HepG2 (cell line): ENCODE data around the gene BEST2. TPM values are rescaled to one million over a fixed set of nuclear protein-coding genes. Genes with fewer than 3 reads are reported as not detected.

ENCODE experiments used
- ETV5 ChIP-seq: IDR thresholded peaks from 2 replicates; pipeline ENCODE4 v1.6.1; 2018; ENCODE audit warnings: missing biosample characterization, missing genetic modification reagents, inconsistent platforms, borderline replicate concordance
- GATAD2A ChIP-seq: IDR thresholded peaks from 2 replicates; pipeline ENCODE4 v1.6.1; 2016
- HNRNPL ChIP-seq: fragments of 200-400 bp; formaldehyde crosslinking; IDR thresholded peaks from 2 replicates; pipeline ENCODE4 v1.6.1; 2017; ENCODE audit warnings: mild to moderate bottlenecking, low read depth, low read length
- HNRNPLL ChIP-seq: fragments of 200-400 bp; formaldehyde crosslinking; IDR thresholded peaks from 2 replicates; pipeline ENCODE4 v1.6.1; 2017; ENCODE audit warnings: mild to moderate bottlenecking, low read depth, low read length; ENCODE audit not compliant: poor library complexity, severe bottlenecking
- HOXA3 ChIP-seq: sonication (generic); formaldehyde crosslinking; IDR thresholded peaks from 2 replicates; pipeline ENCODE4 v1.5.0; 2020; ENCODE audit warnings: missing genetic modification reagents
- IRF1 ChIP-seq: sonication (generic); formaldehyde crosslinking; IDR thresholded peaks from 2 replicates; pipeline ENCODE4 v1.4.0; 2020; ENCODE audit warnings: low read depth, mild to moderate bottlenecking, missing genetic modification reagents
- KDM2A ChIP-seq: sonication (generic); formaldehyde crosslinking; IDR thresholded peaks from 2 replicates; pipeline ENCODE4 v1.4.0; 2020; ENCODE audit warnings: low read depth, missing genetic modification reagents, borderline replicate concordance
- MLX ChIP-seq: IDR thresholded peaks from 2 replicates; pipeline ENCODE4 v1.6.1; 2016
- MTF2 ChIP-seq: sonication (generic); formaldehyde crosslinking; IDR thresholded peaks from 2 replicates; pipeline ENCODE4 v1.5.0; 2020; ENCODE audit warnings: missing genetic modification reagents, borderline replicate concordance
- MYC ChIP-seq: sonication (generic); formaldehyde crosslinking; IDR thresholded peaks from 2 replicates; pipeline ENCODE4 v1.9.0; 2021; ENCODE audit warnings: missing genetic modification reagents, borderline replicate concordance
- PHF8 ChIP-seq: sonication (generic); formaldehyde crosslinking; IDR thresholded peaks from 2 replicates; pipeline ENCODE4 v1.5.0; 2020; ENCODE audit warnings: missing genetic modification reagents
- RFXAP ChIP-seq: sonication (generic); formaldehyde crosslinking; IDR thresholded peaks from 2 replicates; pipeline ENCODE4 v1.4.0; 2020; ENCODE audit warnings: missing genetic modification reagents, borderline replicate concordance
- RXRA ChIP-seq: sonication (generic); formaldehyde crosslinking; IDR thresholded peaks from 2 replicates; pipeline ENCODE4 v1.5.1; 2020; ENCODE audit warnings: missing genetic modification reagents
- SP4 ChIP-seq: sonication (generic); formaldehyde crosslinking; IDR thresholded peaks from 2 replicates; pipeline ENCODE4 v1.8.1; 2023; ENCODE audit warnings: mild to moderate bottlenecking, missing genetic modification reagents
- SRSF1 ChIP-seq: fragments of 200-400 bp; formaldehyde crosslinking; optimal IDR thresholded peaks from 2 replicates; pipeline ENCODE3; 2017; ENCODE audit warnings: mild to moderate bottlenecking, low read depth, low read length, moderate library complexity
- SRY ChIP-seq: sonication (generic); formaldehyde crosslinking; IDR thresholded peaks from 2 replicates; pipeline ENCODE4 v1.8.0; 2022; ENCODE audit warnings: mild to moderate bottlenecking, missing genetic modification reagents
- TAF1 ChIP-seq: sonication (generic); formaldehyde crosslinking; IDR thresholded peaks from 2 replicates; pipeline ENCODE4 v1.4.0; 2020; ENCODE audit warnings: missing genetic modification reagents
- ZFY ChIP-seq: sonication (generic); formaldehyde crosslinking; IDR thresholded peaks from 2 replicates; pipeline ENCODE4 v1.4.0; 2020; ENCODE audit warnings: missing genetic modification reagents
- ZKSCAN8 ChIP-seq: IDR thresholded peaks from 2 replicates; pipeline ENCODE4 v1.6.1; 2016; ENCODE audit warnings: borderline replicate concordance, missing genetic modification reagents, missing compliant biosample characterization
- ZNF3 ChIP-seq: IDR thresholded peaks from 2 replicates; pipeline ENCODE4 v1.7.0; 2017; ENCODE audit warnings: inconsistent platforms
- ZNF335 ChIP-seq: sonication (generic); formaldehyde crosslinking; IDR thresholded peaks from 2 replicates; pipeline ENCODE4 v1.4.0; 2020; ENCODE audit warnings: missing genetic modification reagents
- ZNF562 ChIP-seq: sonication (generic); formaldehyde crosslinking; IDR thresholded peaks from 2 replicates; pipeline ENCODE4 v1.8.0; 2022; ENCODE audit warnings: missing genetic modification reagents, borderline replicate concordance
- ZNF607 ChIP-seq: sonication (generic); formaldehyde crosslinking; IDR thresholded peaks from 2 replicates; pipeline ENCODE4 v1.5.1; 2020; ENCODE audit warnings: missing genetic modification reagents, mild to moderate bottlenecking, borderline replicate concordance
- ZNF687 ChIP-seq: sonication (generic); formaldehyde crosslinking; IDR thresholded peaks from 2 replicates; pipeline ENCODE4 v1.5.1; 2020; ENCODE audit warnings: mild to moderate bottlenecking, missing genetic modification reagents, moderate library complexity
- polyA plus RNA-seq, 8 experiments: library from polyadenylated mRNA; depleted of rRNA in 3 of 8; stranded (reverse) in 7 of 8; unstranded in 1 of 8; fragments of >200 nt; fragmentation: Illumina TruSeq in 4 of 8; extraction: Trizol in 4 of 8; gene quantifications; 2 replicates each; pipeline versions ENCODE4 v1.2.1 to v1.2.3, GENCODE V29; 2011 to 2016; ENCODE audit warnings: low read depth in 4 of 8, missing spikeins in 1 of 8, mixed read lengths in 1 of 8; ENCODE audit not compliant: insufficient read depth in 1 of 8
- total RNA-seq, 5 experiments: library from RNA; depleted of rRNA; stranded (reverse); fragments of >200 nt; fragmentation: Illumina TruSeq; extraction: Trizol; gene quantifications; 2 replicates each; pipeline ENCODE4 v1.2.3, GENCODE V29; 2016; ENCODE audit warnings: low read depth in 1 of 5

The BEST2 gene
- total and polyA plus RNA-seq, 2 of the 13 experiments (the other 11 are each of a cell fraction or from before 2014, with no cell fraction given) = not detected

- TF ChIP-seq RXRA (CRISPR knock-in tag) = peak; percentile 42; the same call in 1 of the 2 replicates
- TF ChIP-seq ZNF607 = 0 out of 2 replicates have a peak, but pooled peaks have one; percentile 61
- TF ChIP-seq GATAD2A (CRISPR knock-in tag) = no peak
- 0 out of 2 replicates have a peak, but pooled peaks have one; percentile 44 for TF ChIP-seq SRY
- TF ChIP-seq ZKSCAN8 (CRISPR knock-in tag) = no peak
- 0 out of 2 replicates have a peak, but pooled peaks have one; percentile 18 for TF ChIP-seq ETV5 (CRISPR knock-in tag)
- TF ChIP-seq KDM2A (CRISPR knock-in tag) = peak; percentile 17; the same call in 1 of the 2 replicates
- peak; percentile 20 for TF ChIP-seq SRSF1
- TF ChIP-seq MLX (CRISPR knock-in tag) = no peak
- peak; percentile 44 for TF ChIP-seq ZNF687
- peak; percentile 57 for TF ChIP-seq ZFY
- peak; percentile 25; the same call in 1 of the 2 replicates for TF ChIP-seq TAF1 (CRISPR knock-in tag)
- peak; percentile 33; the same call in 1 of the 2 replicates for TF ChIP-seq HOXA3
- TF ChIP-seq HNRNPL = no peak
- TF ChIP-seq MTF2 (CRISPR knock-in tag) = no peak
- TF ChIP-seq SP4 (CRISPR knock-in tag) = no peak
- no peak for TF ChIP-seq ZNF335 (CRISPR knock-in tag)
- TF ChIP-seq RFXAP (CRISPR knock-in tag) = no peak
- TF ChIP-seq IRF1 (CRISPR knock-in tag) = no peak
- no peak for TF ChIP-seq ZNF3 (CRISPR knock-in tag)
- TF ChIP-seq PHF8 (CRISPR knock-in tag) = peak; percentile 7; the same call in 1 of the 2 replicates
- TF ChIP-seq ZNF562 (CRISPR knock-in tag) = no peak
- peak; percentile 21; the same call in 1 of the 2 replicates for TF ChIP-seq MYC
- peak; percentile 30 for TF ChIP-seq HNRNPLL
These were observed 30.5 kb upstream of the BEST2 start (continued) for GRCh38 chr19:12720851-12721655.
